ENCODE results near the gene OR1M1. TPM values are rescaled to one million over a fixed set of nuclear protein-coding genes. Genes with fewer than 3 reads are reported as not detected.

The OR1M1 gene
- total RNA-seq, 1 donor from 2014 or later: not detected

DNA sequence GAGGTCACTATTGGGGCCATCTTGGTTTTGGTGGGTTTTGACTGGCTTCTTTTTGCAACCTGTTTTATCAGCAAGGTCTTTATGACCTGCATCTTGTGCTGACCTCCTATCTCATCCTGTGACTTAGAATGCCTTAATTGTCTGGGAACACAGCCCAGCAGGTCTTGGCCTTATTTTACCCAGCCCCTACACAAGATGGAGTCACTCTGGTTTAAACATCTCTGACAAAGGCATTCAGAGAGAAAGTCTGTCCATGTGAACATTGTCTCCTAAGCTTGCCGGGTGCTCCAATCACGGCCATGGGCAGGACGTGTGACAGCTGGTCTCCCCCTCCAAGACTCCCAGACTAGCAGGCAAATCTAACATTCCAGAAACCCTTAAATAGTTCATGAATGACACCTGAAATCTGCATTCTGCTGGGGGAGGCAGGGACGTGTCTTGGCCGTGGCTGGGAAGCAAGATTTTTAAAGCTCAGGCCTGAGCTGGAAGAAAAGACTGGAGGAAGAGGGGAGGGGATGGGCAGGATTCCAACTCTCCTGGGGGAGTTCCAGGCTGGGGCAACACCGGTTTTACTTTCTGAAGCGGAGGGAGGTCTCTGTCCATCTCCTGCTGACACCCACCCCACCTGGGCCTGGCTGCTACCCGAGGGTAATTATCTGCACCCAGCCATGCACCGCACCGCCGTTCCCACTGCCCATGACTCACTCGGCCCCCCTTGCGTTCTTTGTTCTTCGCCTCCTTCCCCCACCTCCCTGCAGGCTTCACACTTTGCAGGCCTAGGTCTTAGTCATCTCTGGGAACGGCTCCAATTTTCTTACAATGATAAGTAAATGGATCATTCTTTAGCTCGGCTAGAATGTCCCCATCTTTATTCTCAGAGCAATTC, 11.6 kb upstream of the OR1M1 start:
- intact Hi-C loops (cut with micrococcal nuclease): no loop called here

- intact Hi-C loops (cut with micrococcal nuclease): no loop called here
These were observed 10.0 kb upstream of the OR1M1 start for GRCh38 chr19:9076901-9077300.

GRCh38 chr19:9078651-9079050, 8.2 kb upstream of the OR1M1 start:
- intact Hi-C loops (cut with micrococcal nuclease): loop anchor here (1.0 kb wide), 1 partner anchor 424 kb away; no protein-coding TSS in a partner anchor

GRCh38 chr19:9107375-9107774, 20.5 kb downstream of the OR1M1 start, which contains the start of gene OR7G2:
Gene OR7G2, minus strand, starts transcription at chr19:9107475. Its CDS starts 4,232 bp downstream, at chr19:9103243.
- intact Hi-C loops (cut with micrococcal nuclease): no loop called here

GRCh38 chr19:9109959-9110358, 23.1 kb downstream of the OR1M1 start:
- intact Hi-C loops (cut with micrococcal nuclease): no loop called here

GRCh38 chr19:9115307-9115813, 28.5 kb downstream of the OR1M1 start, which contains the start of gene OR7G1:
Gene OR7G1, minus strand, starts transcription at chr19:9115763. Its CDS starts 0 bp downstream, at chr19:9115763.
- intact Hi-C loops (cut with micrococcal nuclease): no loop called here

DNA sequence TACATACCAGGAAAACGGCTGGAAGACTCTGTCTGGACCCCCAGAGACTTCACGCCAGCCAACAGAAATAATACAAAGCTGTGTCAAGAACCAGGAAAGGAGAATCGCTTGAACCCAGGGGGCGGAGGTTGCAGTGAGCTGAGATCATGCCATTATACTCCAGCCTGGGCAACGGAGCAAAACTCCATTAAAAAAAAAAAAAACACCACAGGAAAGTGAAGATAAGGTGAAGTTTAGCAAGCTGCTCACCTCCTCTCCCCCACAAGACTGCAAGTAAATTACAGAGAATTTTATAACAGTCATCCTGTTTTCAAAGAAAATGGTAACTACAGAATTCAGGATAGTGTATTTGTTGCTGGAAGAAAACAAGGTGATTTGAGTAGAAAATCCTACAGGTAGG, 29.7 kb downstream of the OR1M1 start:
- intact Hi-C loops (cut with micrococcal nuclease): no loop called here

DNA sequence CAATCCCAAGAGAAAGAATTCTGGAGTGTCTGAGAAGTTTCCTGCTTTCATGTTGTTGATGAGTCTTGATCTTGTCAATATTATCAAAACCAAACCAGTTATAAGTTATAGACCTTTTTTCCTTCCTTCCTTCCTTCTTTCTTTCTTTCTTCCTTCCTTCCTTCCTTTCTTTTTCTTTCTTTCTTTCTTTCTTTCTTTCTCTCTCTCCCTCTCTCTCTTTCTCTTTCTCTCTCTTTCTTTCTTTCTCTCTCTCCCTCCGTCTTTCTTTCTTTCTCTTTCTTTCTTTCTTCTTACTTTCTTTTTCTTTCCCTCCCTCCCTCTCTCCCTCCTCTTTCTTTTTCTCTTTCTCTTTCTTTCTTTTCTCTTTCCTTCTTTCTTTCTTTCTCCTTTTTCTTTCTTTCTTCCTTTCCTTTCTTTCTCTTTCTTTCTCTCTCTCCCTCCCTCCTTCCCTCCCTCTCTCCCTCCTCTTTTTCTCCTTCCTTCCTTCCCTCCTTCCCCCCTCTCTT, 40.1 kb downstream of the OR1M1 start, which contains the start of gene OR7G3:
Gene OR7G3 (minus strand): TSS at position 51 of the 506 bp plus-strand sequence. CDS start 0 bp downstream, at position 51.
- intact Hi-C loops (cut with micrococcal nuclease): no loop called here

GRCh38 chr19:9128171-9128570, 41.3 kb downstream of the OR1M1 start:
- intact Hi-C loops (cut with micrococcal nuclease): no loop called here

DNA sequence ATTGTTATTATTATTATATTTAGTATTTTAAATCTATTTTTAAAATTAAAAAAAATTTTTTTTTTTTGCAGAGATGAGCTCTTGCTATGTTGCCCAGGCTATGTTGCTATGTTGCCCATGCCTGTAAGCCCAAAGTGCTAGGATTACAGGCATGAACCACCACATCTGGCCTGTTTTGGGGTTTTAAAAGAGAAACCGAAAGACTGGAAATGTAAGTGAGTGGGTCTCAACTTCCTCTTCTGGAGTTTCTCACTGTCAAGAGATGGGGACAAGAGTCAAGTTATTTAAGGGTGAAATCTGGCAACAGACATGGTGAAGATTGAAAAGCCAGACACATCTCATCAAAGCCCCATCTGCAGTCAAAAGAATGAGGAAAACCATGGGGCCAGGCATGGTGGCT, 44.1 kb downstream of the OR1M1 start:
- intact Hi-C loops (cut with micrococcal nuclease): no loop called here

DNA sequence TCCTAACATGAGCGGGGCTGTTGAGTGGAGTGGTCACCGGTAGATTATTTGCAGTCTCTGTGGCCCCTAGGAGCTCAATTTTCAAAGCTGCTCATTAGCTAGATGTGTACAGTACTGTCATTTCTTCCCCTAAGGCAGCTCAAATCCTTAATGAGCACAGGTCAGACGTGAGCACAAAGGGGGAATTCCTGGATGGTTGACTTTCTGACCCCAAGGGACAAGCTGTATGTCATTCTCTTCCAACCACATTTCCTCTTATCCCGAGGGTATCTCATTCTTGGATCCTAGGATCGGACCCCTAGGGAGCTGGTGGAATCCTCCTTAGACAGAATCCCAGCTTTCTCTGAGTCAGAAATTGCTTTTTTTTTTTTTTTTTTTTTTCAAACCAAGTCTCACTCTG, 45.6 kb downstream of the OR1M1 start:
- intact Hi-C loops (cut with micrococcal nuclease): no loop called here

- intact Hi-C loops (cut with micrococcal nuclease): loop anchor here (1.0 to 5.0 kb wide), 8 partner anchors 170 to 958 kb away; partner anchors contain the start of genes FBXL12, MBD3L1, ZNF266 and ZNF558
These were observed 52.8 kb downstream of the OR1M1 start for GRCh38 chr19:9139609-9140158.

GRCh38 chr19:9140159-9140874, 53.5 kb downstream of the OR1M1 start, which contains the start of gene ZNF317:
Gene ZNF317, plus strand, starts transcription at chr19:9140397. Its CDS starts 15,620 bp downstream, at chr19:9156017.
- intact Hi-C loops (cut with micrococcal nuclease): loop anchor here (1.0 to 5.0 kb wide), 7 partner anchors 169 to 957 kb away; partner anchors contain the start of genes FBXL12, MBD3L1, ZNF266 and ZNF558

DNA sequence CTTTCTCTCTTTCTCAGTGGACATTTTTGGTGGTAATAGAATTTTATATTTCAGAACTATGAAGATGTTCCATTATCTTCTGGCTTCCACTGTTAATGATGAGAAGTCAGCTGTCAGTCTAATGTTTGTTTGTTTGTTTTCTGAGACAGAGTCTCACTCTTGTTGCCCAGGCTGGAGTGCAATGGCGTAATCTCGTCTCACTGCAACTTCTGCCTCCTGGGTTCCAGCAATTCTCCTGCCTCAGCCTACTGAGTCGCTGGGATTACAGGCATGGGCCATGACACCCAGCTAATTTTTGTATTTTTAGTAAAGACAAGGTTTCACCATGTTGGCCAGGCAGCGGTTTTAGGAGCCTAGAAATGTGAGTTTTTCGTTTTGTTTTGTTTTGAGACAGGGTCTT, 58.1 kb downstream of the OR1M1 start:
- intact Hi-C loops (cut with micrococcal nuclease): loop anchor here (5.0 kb wide), 1 partner anchor 952 kb away; no protein-coding TSS in a partner anchor

Other genes with a start within 250 kb of the OR1M1 start
- not detected in 2 replicates for gene MUC16, start 76.7 kb upstream of the OR1M1 start, total RNA-seq
- not detected in 2 replicates for gene OR7G2, start 20.4 kb downstream of the OR1M1 start, total RNA-seq
- not detected in 2 replicates for gene OR7G1, start 28.7 kb downstream of the OR1M1 start, total RNA-seq
- not detected in 2 replicates for gene OR7G3, start 39.9 kb downstream of the OR1M1 start, total RNA-seq
- gene ZNF317, start 53.3 kb downstream of the OR1M1 start, total RNA-seq: 40.6 and 42.0 TPM in 2 replicates
- 0.39 and 0.95 TPM in 2 replicates for gene OR7D2, start 91.9 kb downstream of the OR1M1 start, total RNA-seq
- gene OR7D4, start 132.5 kb downstream of the OR1M1 start, total RNA-seq: not detected in 2 replicates
- gene OR7E24, start 163.9 kb downstream of the OR1M1 start, total RNA-seq: not detected in 2 replicates
- gene ZNF699, start 222.8 kb downstream of the OR1M1 start, total RNA-seq: 6.7 and 7.1 TPM in 2 replicates
- gene ZNF559, start 237.1 kb downstream of the OR1M1 start, total RNA-seq: 11.3 and 12.2 TPM in 2 replicates